ENCODE results near the gene PDPR.
"Not testable (repeated sequence)": the region's sequence is repeated elsewhere in the genome, so short reads cannot be mapped to it uniquely, and the experiment has no call there.

PDPR gene

DNA sequence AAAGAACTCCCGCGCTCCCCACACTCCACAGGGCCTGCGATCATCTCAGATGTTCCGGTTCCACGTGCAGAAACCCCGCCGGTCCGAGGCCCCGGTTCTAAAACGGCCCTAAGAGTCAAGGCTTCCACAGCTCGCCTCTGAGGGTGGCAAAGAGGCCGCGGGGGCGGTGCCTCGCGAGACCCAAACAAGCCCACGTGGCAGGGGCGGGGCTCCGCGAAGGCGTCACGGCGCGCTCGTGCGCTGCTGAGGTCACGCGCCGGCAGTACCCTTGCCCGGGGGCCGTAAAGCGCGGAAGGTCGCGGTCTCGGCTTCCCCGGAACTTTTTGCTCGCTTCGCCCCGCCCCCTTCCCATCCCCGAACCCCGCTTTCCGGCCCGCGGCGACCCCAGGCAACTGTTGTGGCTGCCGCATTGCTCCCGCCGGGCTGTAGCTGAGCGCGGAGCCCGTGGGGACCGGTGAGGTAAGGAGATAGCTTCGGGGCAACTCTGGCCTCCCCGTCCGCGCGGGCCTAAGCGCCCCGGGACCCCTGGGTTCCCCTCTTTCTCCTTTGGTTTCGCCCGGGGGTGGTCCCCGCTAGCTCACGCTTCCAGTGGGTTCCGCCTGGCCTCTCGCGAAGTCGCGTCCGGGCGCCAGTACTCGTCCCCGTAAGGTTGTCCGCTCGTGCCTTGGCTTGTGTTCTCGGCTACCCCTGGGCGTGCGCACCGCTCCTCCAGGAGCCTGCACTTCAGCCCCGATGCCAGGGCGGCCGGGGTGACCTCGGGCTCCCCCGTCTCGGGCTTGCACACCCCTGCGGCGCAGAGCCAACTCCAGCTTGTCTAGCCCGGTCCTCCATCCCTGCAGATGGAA, at the start of gene PDPR:
Gene PDPR (plus strand): TSS at position 351 of the 845 bp plus-strand sequence. CDS start 6,161 bp downstream, outside the sequence.
- DNase-seq: peak; percentile 88

DNA sequence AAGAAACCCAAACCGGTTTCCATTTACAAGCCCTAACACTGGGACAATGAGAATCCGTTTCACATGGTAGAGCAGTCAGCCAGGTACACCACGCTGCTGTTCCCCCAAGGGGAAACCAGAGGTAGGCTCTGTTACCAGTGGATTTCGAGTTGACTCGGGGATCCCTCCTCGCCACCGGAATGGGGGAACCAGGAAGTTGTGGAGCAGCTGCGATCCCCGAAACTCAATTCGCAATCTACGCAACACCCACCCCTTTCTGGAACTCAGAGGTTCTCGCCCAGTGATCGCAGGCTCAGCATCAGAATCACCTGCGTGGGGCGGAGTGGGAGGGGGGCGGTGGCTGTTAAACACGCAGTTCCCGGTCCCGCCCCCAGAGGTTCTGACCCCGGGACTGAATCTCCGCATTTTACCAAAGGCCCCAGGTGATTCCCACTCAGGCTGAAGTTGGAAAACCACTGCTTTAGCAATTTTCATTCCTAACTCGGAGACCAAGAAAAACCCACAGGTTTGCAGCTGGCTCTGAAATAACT, 49.2 kb upstream of the PDPR start:
- DNase-seq: peak; percentile 10

GRCh38 chr16:70065376-70065745, 48.8 kb upstream of the PDPR start:
- not testable (repeated sequence) for DNase-seq

GRCh38 chr16:70065746-70066658, 48.1 kb upstream of the PDPR start:
- DNase-seq: peak; percentile 84

DNA sequence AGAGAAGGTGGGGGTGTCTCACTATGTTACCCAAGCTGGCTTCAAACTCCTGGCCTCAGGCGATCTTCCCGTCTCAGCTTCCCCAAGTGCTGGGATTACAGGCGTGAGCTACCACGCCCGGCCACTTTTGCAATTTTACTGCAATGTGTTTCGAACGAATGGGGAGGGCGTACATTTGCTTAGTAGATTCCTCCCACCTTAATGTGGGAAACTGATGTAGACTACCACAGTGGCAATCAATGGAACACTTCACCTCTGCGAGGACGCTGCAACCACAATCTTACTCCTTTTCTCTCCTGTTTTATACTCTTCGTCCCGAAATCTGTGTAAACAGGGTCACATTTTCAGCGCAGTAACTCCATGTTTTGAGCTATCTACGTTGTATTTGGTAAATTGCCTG, 47.4 kb upstream of the PDPR start:
- DNase-seq: not testable (repeated sequence)

DNA sequence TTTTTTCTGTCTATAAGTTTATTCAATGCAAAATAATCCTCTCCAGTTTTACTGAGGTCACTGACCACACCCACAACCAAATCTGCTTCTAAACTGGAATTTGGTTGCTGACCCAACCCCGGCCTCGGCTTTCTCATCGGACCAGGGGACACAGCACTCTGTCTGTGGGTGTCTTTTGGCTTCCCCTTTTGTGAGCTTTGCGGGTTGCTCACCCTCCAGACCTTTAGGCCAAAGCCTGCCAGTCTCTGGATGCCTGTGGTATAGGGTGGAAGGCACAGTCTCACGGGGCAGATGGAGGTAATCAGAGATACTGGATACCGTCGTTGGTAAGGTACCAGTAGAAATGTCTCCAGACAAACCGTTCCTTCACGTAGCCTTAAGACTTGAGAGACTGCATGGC, 35.1 kb upstream of the PDPR start:
- not testable (repeated sequence) for DNase-seq

DNA sequence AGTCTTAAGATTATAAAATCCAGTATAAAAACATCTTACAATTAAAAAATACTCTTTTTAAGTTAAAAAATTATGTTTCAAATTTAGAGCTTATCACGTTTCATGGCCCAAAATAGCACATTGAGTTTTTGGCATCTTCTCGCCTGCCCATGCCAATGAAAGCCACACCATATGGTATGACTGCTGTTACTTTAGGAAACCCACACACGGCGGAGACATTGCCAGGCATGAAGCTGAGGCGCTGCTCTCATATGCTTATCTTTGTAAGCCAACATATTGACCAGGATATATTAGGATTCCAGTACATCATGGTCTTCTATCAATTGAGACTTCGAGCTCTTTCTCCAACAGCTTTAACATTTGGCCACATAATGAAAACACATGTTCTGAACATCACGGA, 32.9 kb upstream of the PDPR start:
- DNase-seq: not testable (repeated sequence)

DNA sequence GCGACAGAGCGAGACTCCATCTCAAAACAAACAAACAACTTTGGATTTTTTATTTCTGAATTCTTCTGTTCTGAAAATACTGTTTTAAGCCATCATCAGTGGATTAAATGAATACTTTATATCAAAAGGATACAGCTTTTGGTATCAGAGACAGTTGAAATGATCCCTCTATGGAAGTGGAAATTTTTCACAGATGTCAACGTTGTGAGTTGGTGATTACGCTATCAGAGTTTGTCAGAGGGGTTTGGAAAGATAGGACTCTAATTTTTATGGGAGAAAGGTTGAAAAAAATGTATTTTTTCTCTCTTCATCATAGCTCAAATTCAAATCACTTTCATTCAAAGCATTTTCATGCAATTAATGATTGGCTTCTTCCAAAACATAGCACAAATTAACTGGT, 30.2 kb upstream of the PDPR start:
- not testable (repeated sequence) for DNase-seq

DNA sequence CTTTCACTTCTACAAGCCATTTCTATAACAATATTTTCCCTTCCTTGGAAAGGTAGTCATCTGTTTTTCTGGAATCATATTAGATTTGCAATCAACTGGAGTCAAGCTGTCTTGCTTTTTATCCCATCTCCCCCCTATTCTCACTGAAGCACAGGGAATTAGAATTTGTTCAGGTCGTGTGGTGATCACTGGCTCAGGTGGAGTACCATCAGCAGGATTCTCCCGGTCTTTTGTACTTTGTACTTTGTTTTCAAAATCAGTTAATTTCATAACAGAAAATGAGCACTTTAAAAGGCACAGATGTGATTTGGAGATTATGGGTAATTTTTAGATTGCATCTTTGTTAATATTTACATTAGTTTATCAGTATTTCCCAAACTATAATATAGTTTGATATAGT, 26.0 kb upstream of the PDPR start:
- DNase-seq: not testable (repeated sequence)

DNA sequence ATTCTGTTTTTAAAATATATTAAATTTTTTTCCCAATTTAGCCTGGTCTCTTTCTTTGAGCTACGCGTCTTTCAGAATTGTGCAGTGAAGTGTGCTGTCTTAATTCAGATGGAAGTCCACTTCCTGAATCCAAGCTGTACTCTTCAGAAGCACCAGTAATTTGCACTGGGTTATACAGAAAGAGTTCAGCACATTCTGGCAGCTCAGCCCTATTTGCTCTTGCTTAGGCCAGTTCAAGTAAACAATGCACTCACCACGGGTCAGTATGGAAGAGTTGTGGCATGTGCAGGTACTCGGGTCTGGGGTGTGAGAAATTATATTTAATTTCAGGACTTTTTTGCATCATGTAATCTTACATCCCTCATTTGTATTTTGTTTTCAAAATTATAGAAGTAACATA, 25.3 kb upstream of the PDPR start:
- DNase-seq: not testable (repeated sequence)

GRCh38 chr16:70089289-70089688, 24.8 kb upstream of the PDPR start:
- not testable (repeated sequence) for DNase-seq

DNA sequence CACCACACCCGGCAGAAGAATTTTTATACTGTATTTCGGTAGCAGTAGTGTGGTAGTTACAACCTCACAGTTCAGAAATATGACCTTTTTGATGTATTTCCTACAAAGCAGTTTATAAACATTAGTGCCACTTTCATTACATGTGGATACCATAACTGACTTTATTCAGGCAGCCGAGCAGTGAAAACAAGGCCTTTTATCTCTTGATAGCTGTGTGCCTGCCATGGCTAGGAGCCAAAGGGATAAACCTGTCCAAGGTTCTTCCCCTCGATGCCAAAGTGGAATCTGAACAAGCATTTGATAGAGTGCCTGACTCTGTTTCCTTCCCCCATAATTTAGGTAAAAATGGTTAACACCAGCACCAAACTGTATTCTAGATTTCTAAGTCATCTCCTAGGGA, 23.0 kb upstream of the PDPR start:
- DNase-seq: not testable (repeated sequence)

DNA sequence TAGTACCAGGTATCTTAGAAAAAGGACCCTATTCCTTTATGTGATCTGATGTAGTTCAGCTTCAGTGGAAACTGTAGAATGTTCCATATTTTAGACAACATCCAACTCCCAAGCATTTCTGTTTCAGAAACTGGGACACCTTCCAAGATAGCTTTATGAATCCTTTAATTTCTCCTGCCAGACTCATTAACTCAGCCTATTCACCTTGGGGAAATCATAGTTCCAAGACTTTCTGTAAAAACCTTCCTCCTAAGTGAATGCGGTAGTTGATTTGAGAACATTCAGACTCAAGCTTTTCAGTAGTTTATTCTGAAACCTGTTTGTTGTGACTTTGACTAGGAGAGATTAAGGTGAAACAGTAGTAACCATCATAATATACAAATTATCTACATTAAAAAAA, 20.0 kb upstream of the PDPR start:
- DNase-seq: not testable (repeated sequence)

GRCh38 chr16:70109583-70110279, 4.4 kb upstream of the PDPR start:
- not testable (repeated sequence) for DNase-seq

DNA sequence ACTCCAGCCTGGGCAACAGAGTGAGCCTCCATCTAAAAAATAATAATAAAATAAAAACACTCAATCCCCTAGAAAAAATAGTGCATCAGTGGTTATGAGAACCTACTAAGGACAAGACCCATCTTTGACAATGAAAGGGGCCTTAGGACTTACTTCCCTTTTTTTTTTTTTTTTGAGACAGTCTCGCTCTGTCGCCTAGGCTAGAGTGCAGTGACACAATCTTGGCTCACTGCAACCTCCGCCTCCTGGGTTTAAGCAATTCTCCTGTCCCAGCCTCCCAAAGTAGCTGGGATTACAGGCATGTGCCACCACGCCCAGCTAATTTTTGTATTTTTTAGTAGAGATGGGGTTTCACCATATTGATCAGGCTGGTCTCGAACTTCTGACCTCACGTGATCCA, 2.0 kb upstream of the PDPR start:
- DNase-seq: not testable (repeated sequence)

DNA sequence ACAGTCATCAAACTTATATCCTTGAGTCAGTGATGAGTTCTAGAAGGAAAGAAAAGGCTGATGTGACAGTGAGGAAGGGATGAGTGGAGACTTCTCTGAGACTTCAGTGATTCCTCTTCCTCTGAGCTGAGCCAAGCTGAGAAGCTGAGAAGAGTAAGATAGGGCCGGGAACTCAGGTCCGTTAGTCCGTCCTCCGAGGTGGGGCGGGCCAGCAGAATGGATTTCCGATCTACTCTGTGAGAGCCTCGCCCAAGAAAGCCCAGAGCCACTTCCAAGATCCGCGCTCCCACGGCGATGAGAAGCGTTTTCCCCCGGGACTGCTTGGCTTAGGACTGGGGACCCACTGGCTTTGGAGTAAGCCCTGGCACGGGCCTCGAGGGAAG, 542 bp upstream of the PDPR start:
- DNase-seq: not testable (repeated sequence)

DNA sequence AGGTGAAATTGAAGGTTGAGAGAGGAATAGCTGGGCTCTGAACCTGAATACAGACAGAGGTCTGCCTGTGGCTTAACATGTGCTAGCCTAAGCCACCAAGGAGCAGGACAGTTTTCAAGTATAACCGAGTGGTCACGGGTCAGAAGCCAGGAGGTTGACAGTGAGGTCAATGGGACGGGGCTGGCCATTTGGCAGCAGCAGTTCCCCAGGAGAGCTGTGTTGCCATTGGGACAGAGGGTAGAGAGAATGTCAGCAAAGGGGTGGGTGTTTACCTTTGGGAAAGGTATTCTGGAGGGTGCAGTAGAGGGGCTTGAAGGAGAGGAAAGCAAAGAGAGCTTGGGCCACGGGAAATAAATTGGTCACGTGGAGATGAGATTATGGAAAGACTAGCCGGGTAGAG, 4.2 kb downstream of the PDPR start:
- not testable (repeated sequence) for DNase-seq

DNA sequence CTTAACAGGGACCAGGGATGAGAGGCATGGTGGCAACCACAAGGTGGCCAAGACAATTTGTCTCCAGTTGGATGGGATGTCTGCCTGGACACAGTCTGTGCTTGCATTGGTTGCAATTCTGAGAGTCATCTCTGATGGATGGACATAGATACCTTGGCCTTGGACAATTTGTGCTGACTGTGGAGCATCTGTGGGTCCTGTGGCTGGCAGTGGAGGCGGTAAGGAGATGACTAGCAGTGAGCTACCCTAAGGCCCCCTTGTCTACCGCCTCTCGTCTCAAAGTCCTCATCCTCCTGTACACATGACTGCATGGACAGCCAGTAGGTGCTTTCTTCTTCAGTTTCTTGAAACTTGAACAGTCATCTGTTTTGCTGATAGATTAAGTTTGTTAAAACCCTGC, 4.6 kb downstream of the PDPR start:
- not testable (repeated sequence) for DNase-seq

GRCh38 chr16:70120398-70120797, 6.3 kb downstream of the PDPR start:
- DNase-seq: not testable (repeated sequence)

- DNase-seq: not testable (repeated sequence)
Observed at GRCh38 chr16:70123822-70124221, 9.7 kb downstream of the PDPR start.

DNA sequence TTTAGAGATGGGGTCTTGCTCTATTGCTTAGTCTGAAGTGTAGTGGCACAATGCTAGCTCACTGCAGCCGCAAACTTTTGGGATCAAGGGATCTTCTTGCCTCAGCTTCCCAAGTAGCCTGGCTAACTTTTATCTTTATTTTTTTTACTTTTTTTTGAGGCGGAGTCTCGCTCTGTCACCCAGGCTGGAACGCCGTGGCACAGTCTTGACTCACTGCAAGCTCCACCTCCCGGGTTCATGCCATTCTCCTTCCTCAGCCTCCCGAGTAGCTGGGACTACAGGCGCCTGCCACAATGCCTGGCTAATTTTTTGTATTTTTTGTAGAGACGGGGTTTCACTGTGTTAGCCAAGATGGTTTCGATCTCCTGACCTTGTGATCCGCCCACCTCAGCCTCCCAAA, 12.1 kb downstream of the PDPR start:
- DNase-seq: peak; percentile 7

- not testable (repeated sequence) for DNase-seq
Observed at GRCh38 chr16:70127706-70128105, 13.6 kb downstream of the PDPR start.

GRCh38 chr16:70128844-70129243, 14.7 kb downstream of the PDPR start:
- DNase-seq: not testable (repeated sequence)

All from EL (cell line).